ENCODE data around the gene AGPS. TPM values are rescaled to one million over a fixed set of nuclear protein-coding genes. Genes with fewer than 3 reads are reported as not detected.
"Not testable (repeated sequence)": the region's sequence is repeated elsewhere in the genome, so short reads cannot be mapped to it uniquely, and the experiment has no call there.

AGPS gene
- total RNA-seq, 1 experiment from 2014 or later = 46.7 TPM

- DNase-seq (ENCODE audit: low spot score) = no peak
- no TSS peak for BruUV-seq (replicated peaks)
- Histone ChIP-seq H3K27ac (ENCODE audit: low read depth, low read length, poor library complexity, severe bottlenecking) (no peak overlapping the region), H3K4me3 (ENCODE audit: low read depth, low read length, poor library complexity, severe bottlenecking) (no peak overlapping the region), H3K36me3 (ENCODE audit: insufficient read depth, low read length, poor library complexity, severe bottlenecking) (no peaks in the 10 kb centered on the region), H3K27me3 (replicated peaks; ENCODE audit: insufficient read depth, low read depth, low read length, poor library complexity) (no peaks in the 10 kb centered on the region), H3K4me1 (ENCODE audit: insufficient read depth, low read length, poor library complexity, severe bottlenecking) (no peaks in the 10 kb centered on the region), H3K9me3 (ENCODE audit: low read depth, low read length, poor library complexity, severe bottlenecking) (no peaks in the 10 kb centered on the region)
- CTCF ChIA-PET = no interaction called here
- intact Hi-C loops (cut with micrococcal nuclease; ENCODE audit: unreplicated experiment) = no loop called here
- TF ChIP-seq CTCF (conservative IDR thresholded peaks at IDR 0.05; ENCODE audit: low read depth, low read length) (no peak), EZH2 (IDR thresholded peaks at IDR 0.05; ENCODE audit: borderline replicate concordance, low read depth, low read length, poor library complexity, severe bottlenecking) (no peak)
- POLR2A ChIA-PET (ENCODE audit: low non-redundant PET) = no interaction called here
Measured at GRCh38 chr2:177348733-177349693, 43.6 kb upstream of the AGPS start.

GRCh38 chr2:177350624-177351023, 41.9 kb upstream of the AGPS start:
- H3K27ac ChIP-seq (ENCODE audit: low read depth, low read length, poor library complexity, severe bottlenecking); H3K36me3 ChIP-seq (ENCODE audit: insufficient read depth, low read length, poor library complexity, severe bottlenecking); H3K9me3 ChIP-seq (ENCODE audit: low read depth, low read length, poor library complexity, severe bottlenecking); POLR2A ChIA-PET (ENCODE audit: low non-redundant PET); H3K4me3 ChIP-seq (ENCODE audit: low read depth, low read length, poor library complexity, severe bottlenecking); intact Hi-C loops (cut with micrococcal nuclease; ENCODE audit: unreplicated experiment); H3K27me3 ChIP-seq (replicated peaks; ENCODE audit: insufficient read depth, low read depth, low read length, poor library complexity); DNase-seq (ENCODE audit: low spot score); H3K4me1 ChIP-seq (ENCODE audit: insufficient read depth, low read length, poor library complexity, severe bottlenecking); BruUV-seq (replicated peaks): not testable (repeated sequence)
- CTCF ChIA-PET = interaction anchor here (0.6 kb wide), 1 partner anchor 416 kb away, joined by 4 read pairs; no protein-coding TSS in a partner anchor

- CTCF ChIA-PET = interaction anchor here (0.6 kb wide), 1 partner anchor 415 kb away, joined by 4 read pairs; no protein-coding TSS in a partner anchor
Measured at GRCh38 chr2:177351121-177351520, 41.5 kb upstream of the AGPS start.

GRCh38 chr2:177352441-177353186, 40.0 kb upstream of the AGPS start:
- no peak for TF ChIP-seq CTCF (conservative IDR thresholded peaks at IDR 0.05; ENCODE audit: low read depth, low read length)
- no peak for TF ChIP-seq EZH2 (IDR thresholded peaks at IDR 0.05; ENCODE audit: borderline replicate concordance, low read depth, low read length, poor library complexity, severe bottlenecking)
- POLR2A ChIA-PET (ENCODE audit: low non-redundant PET) = no interaction called here
- intact Hi-C loops (cut with micrococcal nuclease; ENCODE audit: unreplicated experiment) = no loop called here
- no peaks in the 10 kb centered on the region for H3K4me1 ChIP-seq (ENCODE audit: insufficient read depth, low read length, poor library complexity, severe bottlenecking)
- no peaks in the 10 kb centered on the region for H3K9me3 ChIP-seq (ENCODE audit: low read depth, low read length, poor library complexity, severe bottlenecking)
- no peak for DNase-seq (ENCODE audit: low spot score)
- no peaks in the 10 kb centered on the region for H3K36me3 ChIP-seq (ENCODE audit: insufficient read depth, low read length, poor library complexity, severe bottlenecking)
- H3K27ac ChIP-seq (ENCODE audit: low read depth, low read length, poor library complexity, severe bottlenecking) = no peak overlapping the region
- BruUV-seq (replicated peaks) = no TSS peak
- H3K27me3 ChIP-seq (replicated peaks; ENCODE audit: insufficient read depth, low read depth, low read length, poor library complexity) = no peaks in the 10 kb centered on the region
- CTCF ChIA-PET = no interaction called here
- H3K4me3 ChIP-seq (ENCODE audit: low read depth, low read length, poor library complexity, severe bottlenecking) = no peak overlapping the region

More at GRCh38 chr2:177351121-177351520, 41.5 kb upstream of the AGPS start:
- H3K4me3 ChIP-seq (ENCODE audit: low read depth, low read length, poor library complexity, severe bottlenecking); H3K36me3 ChIP-seq (ENCODE audit: insufficient read depth, low read length, poor library complexity, severe bottlenecking); H3K27me3 ChIP-seq (replicated peaks; ENCODE audit: insufficient read depth, low read depth, low read length, poor library complexity); H3K9me3 ChIP-seq (ENCODE audit: low read depth, low read length, poor library complexity, severe bottlenecking); intact Hi-C loops (cut with micrococcal nuclease; ENCODE audit: unreplicated experiment); H3K4me1 ChIP-seq (ENCODE audit: insufficient read depth, low read length, poor library complexity, severe bottlenecking); DNase-seq (ENCODE audit: low spot score); POLR2A ChIA-PET (ENCODE audit: low non-redundant PET); BruUV-seq (replicated peaks); H3K27ac ChIP-seq (ENCODE audit: low read depth, low read length, poor library complexity, severe bottlenecking): not testable (repeated sequence)
